ENCODE measurements around the gene SVOPL.

- TF ChIP-seq CTCF (IDR thresholded peaks at IDR 0.05) (no peak), POLR2A (IDR thresholded peaks at IDR 0.05) (no peak)
Observed at GRCh38 chr7:138748666-138749065, 47.5 kb upstream of the SVOPL start.
